Trophoblast cell (in vitro differentiated cells and primary cell): ENCODE measurements around the gene RAB11FIP3.

Source experiments
- DNase-seq, 2 donors: peaks; one replicate each; pipeline ENCODE4 v3.0.0-alpha.2; 2016
- H2AFZ ChIP-seq: 2 replicates; pipeline ENCODE4 v1.6.1; 2013; ENCODE audit warnings: low read length, moderate library complexity, mild to moderate bottlenecking; ENCODE audit not compliant: insufficient read depth, poor library complexity
- H2AK5ac ChIP-seq: 2 replicates; pipeline ENCODE4 v1.6.1; 2013; ENCODE audit warnings: mild to moderate bottlenecking, low read length
- H2BK120ac ChIP-seq: 2 replicates; pipeline ENCODE4 v1.6.1; 2013; ENCODE audit warnings: low read length, mild to moderate bottlenecking, moderate library complexity; ENCODE audit not compliant: insufficient read depth, poor library complexity
- H2BK12ac ChIP-seq: 2 replicates; pipeline ENCODE4 v1.6.1; 2013; ENCODE audit warnings: mild to moderate bottlenecking, low read length, moderate library complexity
- H2BK5ac ChIP-seq: 2 replicates; pipeline ENCODE4 v1.6.1; 2013; ENCODE audit warnings: low read length, low read depth, moderate library complexity, mild to moderate bottlenecking; ENCODE audit not compliant: poor library complexity
- H3K14ac ChIP-seq: 2 replicates; pipeline ENCODE4 v1.6.1; 2013; ENCODE audit warnings: mild to moderate bottlenecking, low read length
- H3K18ac ChIP-seq: 2 replicates; pipeline ENCODE4 v1.6.1; 2013; ENCODE audit warnings: mild to moderate bottlenecking, low read length
- H3K23ac ChIP-seq: 2 replicates; pipeline ENCODE4 v1.6.1; 2013; ENCODE audit warnings: low read length
- H3K27ac ChIP-seq: 2 replicates; pipeline ENCODE4 v1.5.1; 2013; ENCODE audit warnings: low read depth, mild to moderate bottlenecking, inconsistent platforms, low read length, moderate library complexity
- H3K27me3 ChIP-seq: 2 replicates; pipeline ENCODE4 v1.6.1; 2013; ENCODE audit warnings: inconsistent platforms, mild to moderate bottlenecking, low read length, moderate library complexity; ENCODE audit not compliant: insufficient read depth
- H3K36me3 ChIP-seq, 2 experiments: 1 replicate in 1 of 2; 2 replicates in 1 of 2; pipeline ENCODE4 v1.6.1; 2013; ENCODE audit warnings: low read length in 2 of 2, mild to moderate bottlenecking in 2 of 2, moderate library complexity in 1 of 2; ENCODE audit not compliant: insufficient read depth in 2 of 2, control insufficient read depth in 1 of 2
- H3K4ac ChIP-seq: 2 replicates; pipeline ENCODE4 v1.6.1; 2013; ENCODE audit warnings: low read depth, mild to moderate bottlenecking, low read length, moderate library complexity
- H3K4me1 ChIP-seq, 2 experiments: 1 replicate in 1 of 2; 2 replicates in 1 of 2; pipeline ENCODE4 v1.6.1; 2013; ENCODE audit warnings: low read length in 2 of 2, mild to moderate bottlenecking in 2 of 2, moderate library complexity in 1 of 2; ENCODE audit not compliant: insufficient read depth in 2 of 2, control insufficient read depth in 1 of 2
- H3K4me2 ChIP-seq: 2 replicates; pipeline ENCODE4 v1.6.1; 2013; ENCODE audit warnings: inconsistent platforms, mild to moderate bottlenecking, low read length, moderate library complexity
- H3K4me3 ChIP-seq: 2 replicates; pipeline ENCODE4 v1.5.1; 2013; ENCODE audit warnings: mild to moderate bottlenecking, low read depth, low read length, inconsistent platforms
- H3K79me1 ChIP-seq: one replicate; pipeline ENCODE4 v1.6.1; 2013; ENCODE audit warnings: low read length
- H3K79me2 ChIP-seq: 2 replicates; pipeline ENCODE4 v1.6.1; 2013; ENCODE audit warnings: low read length, mild to moderate bottlenecking; ENCODE audit not compliant: control insufficient read depth, insufficient read depth, poor library complexity
- H3K9ac ChIP-seq: 2 replicates; pipeline ENCODE4 v1.6.1; 2013; ENCODE audit warnings: mild to moderate bottlenecking, low read length
- H3K9me3 ChIP-seq: 2 replicates; pipeline ENCODE4 v1.6.1; 2013; ENCODE audit warnings: low read depth, mild to moderate bottlenecking, control low read depth, inconsistent platforms, low read length; ENCODE audit not compliant: insufficient read depth
- H4K12ac ChIP-seq: 2 replicates; pipeline ENCODE4 v1.6.1; 2013; ENCODE audit warnings: low read depth, mild to moderate bottlenecking, low read length, moderate library complexity
- H4K8ac ChIP-seq: 2 replicates; pipeline ENCODE4 v1.6.1; 2013; ENCODE audit warnings: low read depth, mild to moderate bottlenecking, low read length, moderate library complexity
- H4K91ac ChIP-seq: one replicate; pipeline ENCODE4 v1.6.1; 2013; ENCODE audit warnings: low read depth, mild to moderate bottlenecking, low read length, moderate library complexity
- WGBS: extraction: QIAGEN DNeasy Blood & Tissue Kit; methylation state at CpG from one replicate; pipeline ENCODE4 v1.1.7; 2013; ENCODE audit warnings: missing lambda C conversion rate; ENCODE audit not compliant: insufficient read length, insufficient coverage; ENCODE audit errors: extremely low coverage; 5-methylcytosine and 5-hydroxymethylcytosine counted together

Gene RAB11FIP3

DNA sequence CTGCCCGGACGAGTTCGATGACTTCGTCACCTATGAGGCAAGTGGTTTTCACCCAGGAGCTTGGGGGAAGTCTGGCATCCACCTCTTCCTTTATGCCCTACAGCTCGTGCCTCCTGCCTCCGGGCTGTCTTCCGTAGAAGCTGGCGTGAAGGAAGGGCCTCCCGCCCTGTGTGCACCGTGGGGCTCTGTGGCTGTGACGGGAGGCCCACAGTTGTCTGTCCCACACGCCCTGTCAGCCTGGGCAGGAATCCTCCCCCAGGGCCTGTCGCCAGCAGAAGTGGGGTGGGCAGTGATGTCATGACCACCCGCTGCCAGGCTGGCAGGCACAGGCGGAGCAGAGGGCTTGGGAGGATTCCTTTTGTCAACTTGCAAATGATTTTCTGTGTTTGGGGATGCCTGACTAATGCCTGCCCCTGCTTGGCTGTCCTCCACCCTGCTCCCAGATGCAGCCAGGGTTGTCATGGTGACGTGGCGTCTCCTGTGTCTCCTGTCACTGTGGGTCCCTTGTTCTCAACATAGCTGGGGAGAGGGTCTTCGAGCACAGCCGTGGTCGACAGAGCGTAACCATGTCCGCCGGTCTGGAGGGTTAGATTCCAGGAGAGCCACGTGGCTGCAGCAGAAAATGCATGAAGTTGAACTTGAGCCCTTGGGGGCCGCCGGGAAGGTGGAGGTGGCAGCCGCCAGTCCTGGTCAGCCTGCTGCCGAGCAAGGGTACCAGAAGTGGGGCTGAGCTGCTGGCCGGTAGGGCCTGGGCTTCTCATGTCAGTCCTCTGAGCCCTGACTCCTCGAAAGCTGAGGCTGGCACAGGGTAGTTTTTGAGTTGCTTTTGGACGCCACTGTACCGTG is 46.1 kb downstream of the RAB11FIP3 start:
- no peak overlapping the region for H2AK5ac ChIP-seq
- H3K4ac ChIP-seq: no peak overlapping the region
- H2BK120ac ChIP-seq: no peak overlapping the region
- H3K9ac ChIP-seq: no peak overlapping the region
- H2BK5ac ChIP-seq: no peak overlapping the region
- H4K8ac ChIP-seq: no peak overlapping the region
- no peak overlapping the region for H3K18ac ChIP-seq
- no peak overlapping the region for H3K4me2 ChIP-seq
- no CpG with 5 or more reads among the region's 32 CpGs for WGBS
- no peak overlapping the region for H4K12ac ChIP-seq
- no peaks in the 10 kb centered on the region for H3K79me2 ChIP-seq
- H2BK12ac ChIP-seq: no peak overlapping the region
- no peak for DNase-seq
- H3K9me3 ChIP-seq: no peaks in the 10 kb centered on the region
- peaks cover 11% of the 10 kb centered on the region in 2 experiments for H3K36me3 ChIP-seq
- no peak overlapping the region for H2AFZ ChIP-seq
- no peak overlapping the region for H4K91ac ChIP-seq
- peaks cover 0 to 4% of the 10 kb centered on the region in 2 experiments for H3K4me1 ChIP-seq
- no peak overlapping the region for H3K27ac ChIP-seq
- H3K4me3 ChIP-seq: no peak overlapping the region
- no peak overlapping the region for H3K23ac ChIP-seq
- no peak overlapping the region for H3K14ac ChIP-seq
- no peaks in the 10 kb centered on the region for H3K27me3 ChIP-seq
- no peaks in the 10 kb centered on the region for H3K79me1 ChIP-seq

DNA sequence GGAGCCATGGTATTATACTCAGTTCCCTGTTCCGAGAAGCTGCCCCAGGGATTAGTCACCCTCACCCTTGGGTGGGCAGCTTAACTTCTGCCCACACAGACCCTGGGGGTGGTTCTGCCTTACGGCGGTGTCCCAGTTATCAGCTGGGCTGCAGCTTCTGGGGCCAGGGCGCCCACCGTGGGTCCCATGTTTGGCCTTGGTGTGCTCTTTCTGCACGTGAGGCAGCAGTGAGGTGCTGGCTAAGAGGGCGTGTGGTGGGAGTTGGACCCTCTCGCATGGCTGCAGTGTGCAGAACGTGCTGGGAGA is 46.7 kb downstream of the RAB11FIP3 start:
- Histone ChIP-seq H3K79me1 (no peaks in the 10 kb centered on the region), H3K4ac (no peak overlapping the region), H3K4me3 (peak overlapping the region; percentile 41), H4K12ac (no peak overlapping the region), H3K18ac (no peak overlapping the region), H3K36me3 (peaks cover 11 to 12% of the 10 kb centered on the region in 2 experiments), H3K79me2 (no peaks in the 10 kb centered on the region), H2BK12ac (no peak overlapping the region), H2AK5ac (no peak overlapping the region), H3K27ac (no peak overlapping the region), H3K4me2 (no peak overlapping the region), H3K23ac (no peak overlapping the region), H4K8ac (no peak overlapping the region), H2BK5ac (no peak overlapping the region), H2AFZ (no peak overlapping the region), H3K9ac (no peak overlapping the region), H3K4me1 (peaks cover under 1 to 5% of the 10 kb centered on the region in 2 experiments), H3K27me3 (no peaks in the 10 kb centered on the region), H4K91ac (no peak overlapping the region), H2BK120ac (no peak overlapping the region), H3K14ac (no peak overlapping the region), H3K9me3 (no peaks in the 10 kb centered on the region)
- no peak for DNase-seq
- no CpG with 5 or more reads among the region's 9 CpGs for WGBS

DNA sequence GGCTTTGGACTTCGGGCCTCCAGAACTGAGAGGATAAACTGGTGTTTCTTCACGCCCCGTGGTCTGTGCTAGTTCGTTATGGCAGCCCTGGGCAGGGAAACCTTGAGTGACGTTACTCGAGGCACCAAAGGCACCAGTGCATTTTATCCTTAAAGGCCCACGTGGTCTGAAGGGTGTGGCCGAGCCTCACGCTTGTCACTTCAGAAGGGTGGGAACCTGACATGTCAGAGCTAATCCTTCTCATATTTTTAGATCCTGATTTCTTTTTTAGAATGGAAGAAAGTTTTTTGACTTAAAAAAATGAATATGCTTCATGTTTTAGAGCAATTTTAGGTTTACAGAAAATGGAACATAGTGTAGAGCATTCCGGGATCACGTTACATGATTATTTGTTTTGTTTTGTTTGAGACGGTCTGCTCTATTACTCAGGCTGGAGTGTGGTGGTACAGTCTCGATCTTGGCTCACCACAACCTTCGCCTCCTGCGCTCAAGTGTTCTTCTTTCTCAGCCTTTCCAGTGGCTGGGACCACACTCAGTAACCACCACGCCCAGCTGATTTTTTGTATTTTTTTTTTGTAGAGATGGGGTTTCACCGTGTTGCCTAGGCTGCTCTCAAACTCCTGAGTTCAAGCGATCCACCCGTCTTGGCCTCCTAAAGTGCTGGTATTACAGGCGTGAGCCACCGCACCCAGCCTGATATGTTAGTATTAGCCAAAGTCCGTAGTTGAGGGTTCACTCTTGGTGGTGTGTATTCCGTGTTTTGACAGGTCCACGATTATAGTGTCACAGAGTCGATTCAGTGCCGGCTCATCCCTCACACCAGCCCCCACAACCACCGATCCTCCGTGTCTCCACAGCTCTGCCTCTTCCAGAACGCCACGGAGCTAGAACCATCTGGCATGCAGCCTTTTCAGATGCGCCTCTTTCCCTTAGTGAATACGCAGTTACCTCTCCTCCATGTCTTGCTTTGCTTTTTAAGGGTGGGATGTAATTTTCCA is 47.9 kb downstream of the RAB11FIP3 start:
- H3K14ac ChIP-seq: no peak overlapping the region
- H3K4me3 ChIP-seq: no peak overlapping the region
- no peak overlapping the region for H2BK12ac ChIP-seq
- H3K23ac ChIP-seq: no peak overlapping the region
- no peak overlapping the region for H2BK5ac ChIP-seq
- no peaks in the 10 kb centered on the region for H3K79me2 ChIP-seq
- H2AFZ ChIP-seq: no peak overlapping the region
- H3K27me3 ChIP-seq: no peaks in the 10 kb centered on the region
- peaks cover 12 to 19% of the 10 kb centered on the region in 2 experiments for H3K36me3 ChIP-seq
- H2AK5ac ChIP-seq: no peak overlapping the region
- H3K9me3 ChIP-seq: no peaks in the 10 kb centered on the region
- H3K4me1 ChIP-seq: peaks cover 5 to 8% of the 10 kb centered on the region in 2 experiments
- H4K8ac ChIP-seq: no peak overlapping the region
- no peak overlapping the region for H3K18ac ChIP-seq
- H4K12ac ChIP-seq: no peak overlapping the region
- H3K27ac ChIP-seq: no peak overlapping the region
- no peak overlapping the region for H2BK120ac ChIP-seq
- H4K91ac ChIP-seq: no peak overlapping the region
- H3K4ac ChIP-seq: no peak overlapping the region
- no peak for DNase-seq
- no peak overlapping the region for H3K4me2 ChIP-seq
- WGBS: no CpG with 5 or more reads among the region's 32 CpGs
- H3K79me1 ChIP-seq: no peaks in the 10 kb centered on the region
- H3K9ac ChIP-seq: no peak overlapping the region

DNA sequence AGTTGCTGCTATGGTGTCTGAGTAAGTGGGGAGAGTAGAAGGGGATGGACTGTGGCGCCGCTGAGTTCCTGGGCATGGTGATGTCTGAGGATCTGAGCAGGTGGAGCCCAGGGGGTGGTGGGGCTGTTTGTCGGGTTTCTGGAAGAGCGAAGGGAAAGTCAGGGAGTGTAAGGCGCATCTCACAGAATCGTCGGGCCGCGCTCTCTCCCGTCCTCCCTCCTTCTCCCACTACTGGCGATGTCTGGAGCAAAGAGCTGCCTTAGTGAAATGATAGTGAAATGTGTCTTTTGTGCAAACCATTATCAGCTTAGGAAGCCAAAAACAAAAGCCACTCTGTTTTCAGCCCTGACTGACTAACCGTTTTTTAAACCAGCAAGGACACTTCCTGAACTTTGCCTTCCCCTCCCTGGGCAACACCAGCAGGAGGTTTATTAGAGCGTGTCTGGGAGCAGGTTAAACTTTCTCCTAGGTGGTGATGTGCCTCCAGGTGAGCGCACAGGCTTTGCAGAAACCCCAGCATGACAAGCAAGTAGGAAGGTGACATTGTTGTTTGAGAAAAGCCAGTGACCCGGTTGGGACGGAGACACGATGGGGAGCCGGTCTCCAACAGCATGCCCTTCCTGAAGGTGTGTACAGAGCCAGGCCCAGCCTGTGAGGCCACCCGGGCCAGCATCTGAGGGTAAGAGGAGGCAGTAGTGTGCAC is 49.1 kb downstream of the RAB11FIP3 start:
- DNase-seq: no peak
- Histone ChIP-seq H3K18ac (no peak overlapping the region), H3K79me1 (no peaks in the 10 kb centered on the region), H3K4ac (no peak overlapping the region), H3K14ac (no peak overlapping the region), H2AK5ac (no peak overlapping the region), H2AFZ (no peak overlapping the region), H2BK120ac (no peak overlapping the region), H3K4me2 (no peak overlapping the region), H3K4me3 (no peak overlapping the region), H4K91ac (no peak overlapping the region), H2BK5ac (no peak overlapping the region), H3K9me3 (no peaks in the 10 kb centered on the region), H4K12ac (no peak overlapping the region), H3K4me1 (peaks cover 5 to 8% of the 10 kb centered on the region in 2 experiments), H4K8ac (no peak overlapping the region), H3K79me2 (no peaks in the 10 kb centered on the region), H3K23ac (no peak overlapping the region), H2BK12ac (no peak overlapping the region), H3K27me3 (no peaks in the 10 kb centered on the region), H3K36me3 (peaks cover 12 to 19% of the 10 kb centered on the region in 2 experiments), H3K9ac (no peak overlapping the region), H3K27ac (no peak overlapping the region)
- WGBS: no CpG with 5 or more reads among the region's 19 CpGs
